HG02623 (cell line): ENCODE data around the gene SGK1.
A peak's percentile ranks its signal among the peaks of the same experiment; 100 is the strongest.
"Not testable (repeated sequence)": the region's sequence is repeated elsewhere in the genome, so short reads cannot be mapped to it uniquely, and the experiment has no call there.

Experiments used
- ATAC-seq: cut with Tn5 transposase; IDR thresholded peaks from one replicate; pipeline ENCODE4 v1.9.1; 2021; ENCODE audit warnings: moderate library complexity; ENCODE audit not compliant: unreplicated experiment

Gene SGK1

DNA sequence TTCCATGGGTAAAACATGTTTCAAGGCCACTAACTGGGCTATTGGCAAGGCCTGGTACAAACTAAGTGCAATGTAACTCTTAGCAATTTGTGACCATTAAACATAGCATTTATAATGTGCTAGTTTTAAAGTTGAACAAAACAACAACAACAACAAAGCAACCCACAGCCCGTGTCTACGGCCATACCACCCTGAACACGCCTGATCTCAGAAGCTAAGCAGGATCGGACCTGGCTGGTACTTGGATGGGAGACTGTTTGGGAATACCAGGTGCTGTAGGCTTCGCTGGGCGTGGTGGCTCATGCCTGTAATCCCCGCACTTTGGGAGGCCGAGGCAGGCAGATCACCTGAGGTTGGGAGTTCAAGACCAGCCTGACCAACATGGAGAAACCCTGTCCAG, 61.0 kb downstream of the SGK1 start:
- ATAC-seq = no peak

DNA sequence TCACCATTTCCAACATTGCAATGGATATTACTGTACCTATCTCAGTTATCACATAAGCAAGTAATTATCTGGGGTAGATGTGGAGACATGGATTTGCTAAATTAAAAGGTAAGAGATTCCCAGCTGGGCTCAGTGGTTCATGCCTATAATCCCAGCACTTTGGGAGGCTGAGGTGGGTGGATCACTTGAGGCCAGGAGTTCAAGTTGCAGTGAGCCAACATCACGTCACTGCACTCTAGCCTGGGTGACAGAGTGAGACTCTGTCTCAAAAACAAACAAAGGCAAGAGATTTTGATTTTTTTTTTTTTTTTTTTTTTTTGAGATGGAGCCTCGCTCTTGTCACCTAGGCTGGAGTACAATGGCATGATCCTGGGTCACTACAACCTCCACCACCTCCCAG, 62.6 kb downstream of the SGK1 start:
- not testable (repeated sequence) for ATAC-seq

DNA sequence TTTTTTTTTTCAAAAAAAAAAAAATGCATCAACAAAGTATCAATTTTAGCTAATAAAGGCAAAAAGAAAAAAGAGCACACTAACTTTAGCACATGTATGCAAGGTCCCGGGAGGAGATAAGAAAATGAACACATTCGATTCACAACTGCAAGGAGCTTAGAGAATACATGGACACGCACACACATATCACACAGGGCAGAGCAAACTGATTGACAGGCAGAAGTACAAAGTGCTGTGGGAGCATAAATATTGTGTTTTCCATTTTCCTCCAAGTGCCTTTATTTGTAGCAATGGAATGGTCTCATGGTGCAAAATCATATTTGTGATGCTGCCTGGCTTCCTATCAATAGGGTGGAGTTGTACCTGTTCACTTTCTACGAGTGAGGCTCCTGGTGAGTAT, 63.8 kb downstream of the SGK1 start:
- no peak for ATAC-seq

DNA sequence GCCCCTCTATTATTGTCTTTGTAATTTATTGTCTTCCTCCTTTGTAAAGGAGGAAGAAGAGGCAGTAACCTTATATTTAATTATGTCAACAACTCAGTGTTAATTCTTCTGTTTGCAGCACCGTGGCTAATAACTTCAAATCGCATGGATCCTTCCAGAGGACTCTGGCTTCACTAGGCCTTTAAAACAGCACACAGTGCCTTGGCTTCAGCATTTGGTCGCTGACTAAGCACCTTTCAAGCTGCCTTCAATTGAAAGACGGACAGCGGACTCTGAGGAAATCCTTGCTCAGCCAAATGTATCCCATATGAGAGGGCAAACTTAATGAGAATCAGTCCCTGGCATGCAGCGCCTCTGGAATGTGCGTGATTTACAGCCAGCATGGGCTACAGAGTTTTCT, 64.2 kb downstream of the SGK1 start:
- no peak for ATAC-seq

DNA sequence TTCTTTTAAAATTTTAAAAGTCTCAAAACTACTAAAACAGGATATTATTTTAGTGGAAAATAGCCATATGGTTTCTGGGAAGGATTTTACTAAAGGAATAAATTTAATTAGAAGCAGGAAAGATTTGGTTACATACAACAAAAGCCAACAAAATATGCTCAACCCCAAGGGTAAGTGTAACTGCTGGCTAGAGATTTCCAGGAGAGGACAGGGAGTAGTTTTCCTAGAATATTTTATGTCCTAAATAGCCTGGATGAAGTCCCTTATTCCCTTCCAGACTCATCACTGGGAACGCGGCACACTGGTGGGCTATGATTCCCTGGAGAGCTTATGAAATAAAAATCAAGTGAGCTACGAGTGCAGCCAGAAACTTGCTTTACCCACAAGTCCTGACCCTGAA, 66.6 kb downstream of the SGK1 start:
- ATAC-seq = no peak

DNA sequence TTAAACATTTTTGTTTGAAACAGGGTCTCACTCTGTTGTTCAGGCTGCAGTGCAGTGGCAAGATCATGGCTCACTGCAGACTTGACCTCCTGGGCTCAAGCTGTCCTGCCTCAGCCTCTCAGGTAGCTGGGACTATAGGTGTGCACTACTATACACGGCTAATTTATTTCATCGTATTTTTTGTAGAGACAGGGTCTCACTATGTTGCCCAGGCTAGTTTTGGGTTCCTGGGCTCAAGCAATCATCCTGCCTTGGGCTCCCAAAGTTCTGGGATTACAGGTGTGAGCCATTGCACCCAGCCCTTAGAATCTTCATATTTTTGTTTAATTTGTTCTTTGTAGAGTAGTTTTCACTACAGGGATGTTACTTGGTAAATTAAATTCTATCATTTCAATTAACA, 67.1 kb downstream of the SGK1 start:
- no peak for ATAC-seq

DNA sequence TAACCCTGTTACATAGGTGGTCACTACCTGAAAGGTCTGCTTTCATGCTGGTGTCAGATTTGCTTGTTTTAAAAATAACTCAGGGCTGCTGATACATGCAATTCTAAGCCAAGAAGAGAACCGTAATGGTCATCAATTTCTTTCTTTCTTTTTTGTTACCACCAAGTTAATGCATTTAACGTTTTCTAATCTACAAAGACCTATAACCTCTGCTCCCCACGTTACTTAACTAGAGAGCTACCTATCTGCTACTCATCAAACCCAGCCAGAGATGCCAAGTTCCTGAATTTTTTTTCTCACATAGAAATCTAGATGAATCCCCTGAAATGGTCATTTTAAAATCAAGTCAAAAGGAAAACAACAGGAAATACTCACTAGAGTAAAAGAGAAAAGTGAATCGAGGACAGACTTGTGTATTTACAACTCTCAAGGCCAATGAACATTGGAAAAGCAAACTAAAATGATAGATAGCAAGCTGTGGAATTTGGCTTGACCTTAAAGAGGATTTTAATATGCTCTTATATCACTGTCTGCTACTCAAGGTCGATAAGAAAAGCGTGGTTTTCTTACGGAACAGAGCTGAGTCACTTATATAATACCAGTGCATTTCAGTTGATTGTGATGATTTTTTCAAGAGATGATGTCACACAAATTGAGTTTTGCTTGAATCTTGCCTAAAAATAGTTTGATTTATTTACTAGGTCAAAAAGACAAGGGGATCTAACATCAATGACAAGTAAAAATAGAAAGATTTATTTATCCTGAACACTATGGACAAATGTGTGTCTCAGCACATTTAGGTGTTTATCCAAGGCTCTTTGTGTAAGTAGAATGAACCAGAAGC, 67.9 kb downstream of the SGK1 start:
- no peak for ATAC-seq

DNA sequence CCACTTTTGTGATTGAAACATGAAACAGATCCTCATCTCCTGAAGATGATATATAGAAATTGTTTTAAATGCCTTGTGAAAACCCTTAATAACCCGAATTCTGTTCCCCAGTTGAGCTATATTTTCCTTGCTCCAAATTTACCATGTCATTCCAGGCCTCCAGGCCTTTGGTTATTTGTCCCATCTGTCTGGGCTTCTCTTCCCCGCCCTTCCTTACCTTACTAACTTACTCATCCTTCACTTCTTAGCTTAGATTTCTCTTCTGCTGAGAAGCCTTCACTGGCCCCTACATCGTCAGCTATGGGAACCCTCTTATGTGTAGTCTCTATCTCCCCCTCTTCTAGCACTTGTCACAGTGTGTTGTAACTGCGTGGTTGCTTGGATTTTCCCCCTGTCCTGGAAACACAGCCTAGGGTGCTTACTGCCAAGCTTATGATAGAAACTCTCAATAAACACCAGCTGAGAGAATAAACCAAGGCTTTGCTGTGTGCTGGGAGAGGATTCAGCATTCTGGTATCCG, 68.6 kb downstream of the SGK1 start:
- no peak for ATAC-seq

DNA sequence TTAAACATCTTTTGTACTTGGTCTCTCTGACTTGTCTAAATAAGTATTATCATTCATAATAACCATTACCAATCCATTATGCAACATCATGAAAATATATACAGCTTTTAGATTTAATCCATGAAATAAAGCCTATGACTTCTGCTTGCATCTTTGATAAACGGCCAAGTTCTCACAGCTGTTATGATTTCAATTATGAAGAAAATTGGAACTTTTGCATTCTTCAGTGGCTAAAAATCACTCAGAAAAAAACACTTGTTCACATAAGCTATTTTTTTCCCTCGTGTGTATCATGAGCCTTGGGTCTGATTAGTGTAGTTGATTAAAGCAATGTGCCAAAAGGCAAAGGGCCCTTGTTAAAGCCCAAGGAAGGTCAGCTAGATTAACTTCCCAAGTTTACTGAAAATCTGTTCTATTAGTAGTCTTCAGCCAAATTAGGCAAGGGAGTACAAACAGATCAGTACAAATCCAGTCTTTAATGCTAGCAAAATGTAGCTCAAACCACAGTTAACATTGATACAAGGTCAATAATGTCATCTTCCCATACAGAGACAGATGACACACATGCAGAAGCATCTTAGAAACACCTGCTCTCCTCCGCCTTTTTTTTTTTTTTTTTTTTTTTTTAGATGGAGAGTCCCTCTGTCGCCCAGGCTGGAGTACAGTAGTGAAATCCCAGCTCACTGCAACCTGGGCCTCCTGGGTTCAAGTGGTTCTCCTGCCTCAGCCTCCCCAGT, 69.9 kb downstream of the SGK1 start:
- ATAC-seq = no peak

DNA sequence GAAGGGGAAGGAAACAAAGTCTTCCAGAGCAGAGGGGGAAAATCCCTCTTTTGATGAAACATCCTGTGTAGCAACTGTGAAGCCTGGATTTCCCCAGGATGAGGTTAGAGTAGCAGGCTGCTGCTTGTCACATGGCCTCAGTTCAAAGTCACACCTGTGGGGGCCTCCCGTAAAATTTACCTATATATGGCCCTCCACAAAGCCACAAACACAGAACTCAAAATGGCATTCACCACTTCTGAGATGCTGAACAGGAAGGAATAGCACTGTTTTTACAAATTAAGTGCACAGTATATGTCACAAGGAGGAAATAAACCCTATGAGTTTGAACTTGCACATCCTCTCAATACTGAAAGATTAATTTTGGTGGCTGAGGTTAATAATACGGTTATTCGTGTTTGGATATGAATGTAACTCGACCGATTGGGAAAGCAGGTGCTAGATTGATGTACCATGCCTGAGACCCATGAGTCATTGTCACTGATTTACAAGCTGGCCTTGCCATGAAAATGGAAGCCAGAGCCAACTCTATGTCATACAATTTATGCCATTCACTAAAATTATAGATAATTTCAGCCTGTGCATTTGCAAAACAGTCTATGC, 70.6 kb downstream of the SGK1 start:
- peak; percentile 92 for ATAC-seq

DNA sequence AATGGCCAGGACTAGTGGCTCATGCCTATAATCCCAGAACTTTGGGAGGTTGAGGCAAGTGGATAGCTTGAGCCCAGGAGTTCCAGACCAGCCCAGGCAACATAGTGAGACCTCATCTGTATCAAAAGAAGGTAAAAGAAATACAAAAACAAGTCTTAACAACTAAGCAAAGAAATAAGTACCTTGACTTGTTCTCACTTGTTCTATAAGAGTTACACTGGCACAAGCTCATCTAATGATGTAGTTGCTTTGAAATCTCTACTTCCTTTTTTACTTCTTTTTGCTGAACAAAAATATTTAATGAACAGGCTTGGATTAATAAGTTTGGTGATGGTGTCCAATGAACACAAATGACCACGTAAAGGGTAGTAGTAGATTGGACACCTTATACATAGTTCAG, 72.2 kb downstream of the SGK1 start:
- ATAC-seq = no peak

DNA sequence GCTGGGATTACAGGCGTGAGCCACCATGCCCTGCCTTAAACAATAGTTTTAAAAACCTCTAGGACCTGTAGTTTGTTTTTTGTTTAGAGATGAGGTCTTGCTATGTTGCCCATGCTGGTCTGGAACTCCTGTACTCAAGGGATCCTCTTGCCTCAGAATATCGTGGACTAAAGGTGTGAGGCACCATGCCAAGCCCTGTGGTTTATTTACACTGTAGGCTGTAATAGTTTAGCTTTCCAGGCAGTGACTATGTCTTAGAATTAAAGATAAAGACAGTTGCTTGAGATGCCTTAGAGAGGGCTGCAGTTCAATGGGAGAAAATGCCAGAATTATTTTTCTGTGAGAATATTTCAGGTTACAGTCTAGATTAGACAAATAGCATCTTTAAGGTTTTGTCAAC, 72.9 kb downstream of the SGK1 start:
- ATAC-seq = no peak

DNA sequence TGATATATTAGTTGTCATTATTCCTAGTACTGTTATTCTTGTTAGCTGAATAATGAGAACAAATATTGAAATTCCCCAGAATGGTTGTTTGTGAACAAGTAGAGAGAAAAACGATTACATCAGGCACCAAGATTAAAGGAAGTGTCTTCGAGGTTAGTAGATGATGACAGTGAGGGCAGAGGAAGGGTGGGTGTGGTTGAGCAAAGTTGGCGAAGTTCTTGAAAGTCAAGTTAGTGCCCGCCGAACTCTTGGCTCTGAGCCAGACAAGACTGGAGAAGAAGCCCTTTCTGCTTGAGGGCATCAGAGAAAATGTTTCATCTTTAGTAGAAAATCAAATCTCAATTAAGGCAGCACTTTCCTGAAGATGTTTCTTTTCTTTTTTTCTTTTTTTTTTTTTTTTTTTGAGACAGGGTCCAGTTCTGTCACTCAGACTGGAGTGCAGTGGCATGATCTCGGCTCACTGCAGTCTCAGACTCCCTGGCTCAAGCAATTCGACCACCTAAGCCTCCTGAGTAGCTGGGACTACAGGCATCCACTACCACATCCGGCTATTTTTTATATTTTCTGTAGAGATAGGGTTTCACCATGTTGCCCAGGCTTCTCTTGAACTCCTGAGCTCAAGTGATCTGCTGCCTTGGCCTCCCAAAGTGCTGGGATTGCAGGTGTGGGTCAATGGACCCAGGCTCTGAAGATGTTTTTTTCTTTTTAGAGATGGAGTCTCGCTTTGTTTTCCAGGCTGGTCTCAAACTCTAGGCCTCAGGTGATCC, 77.1 kb downstream of the SGK1 start:
- ATAC-seq = no peak

DNA sequence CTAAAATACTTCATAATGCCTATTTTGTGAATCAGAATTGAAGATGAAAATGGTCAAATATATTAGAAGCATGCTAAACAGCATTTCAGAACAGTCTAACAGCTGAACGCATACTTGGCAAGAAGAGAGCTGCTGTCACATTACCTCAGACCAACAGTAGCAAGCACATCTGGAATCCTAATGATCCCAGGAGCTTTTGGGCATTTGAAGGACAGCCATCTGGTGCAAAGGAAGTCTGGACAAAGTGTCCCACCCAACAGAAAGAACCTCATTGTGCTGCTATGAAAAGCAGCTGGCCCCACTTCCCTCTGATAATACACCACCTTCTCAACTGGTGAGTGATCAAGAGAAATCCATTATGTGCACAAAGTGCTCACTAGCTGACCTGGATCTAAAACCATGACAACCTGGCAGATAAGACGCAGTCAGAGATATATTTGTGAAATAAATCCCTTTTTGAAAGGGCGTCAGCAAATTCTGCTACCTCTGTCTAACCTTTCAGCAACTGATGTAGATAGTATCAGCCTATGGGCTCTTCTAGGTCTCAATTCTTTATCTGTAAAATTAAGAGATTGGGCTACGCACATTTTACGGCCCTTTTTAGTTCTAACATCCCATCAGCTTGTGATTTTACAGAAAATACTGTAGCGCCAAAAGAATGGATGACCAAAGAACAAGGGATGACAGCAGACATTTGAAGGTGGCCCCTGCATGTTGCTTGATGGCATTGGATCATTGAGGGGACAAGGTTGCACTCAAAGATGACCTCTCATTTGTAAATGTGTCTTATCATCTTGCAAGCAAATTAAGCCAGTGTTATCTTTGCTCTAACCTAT, 78.7 kb downstream of the SGK1 start:
- no peak for ATAC-seq

DNA sequence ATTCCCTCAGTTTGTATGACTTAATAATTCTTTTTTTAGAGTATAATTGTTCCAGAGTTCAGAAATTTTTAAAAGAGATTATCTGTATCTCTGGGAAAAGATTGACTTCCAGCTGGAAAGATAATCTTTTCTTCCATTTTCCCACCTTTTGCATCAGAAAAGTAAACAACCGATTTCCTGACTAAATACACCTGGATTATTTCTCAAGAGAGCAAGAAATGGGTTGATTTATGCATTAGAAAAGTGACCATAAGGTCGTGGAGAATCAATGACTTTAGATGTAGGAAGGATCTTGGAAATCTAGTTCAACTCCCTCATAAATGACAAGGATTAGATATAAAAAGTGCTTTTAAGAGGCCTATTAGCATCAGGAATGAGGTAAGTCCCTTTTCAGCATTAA, 79.9 kb downstream of the SGK1 start:
- no peak for ATAC-seq

DNA sequence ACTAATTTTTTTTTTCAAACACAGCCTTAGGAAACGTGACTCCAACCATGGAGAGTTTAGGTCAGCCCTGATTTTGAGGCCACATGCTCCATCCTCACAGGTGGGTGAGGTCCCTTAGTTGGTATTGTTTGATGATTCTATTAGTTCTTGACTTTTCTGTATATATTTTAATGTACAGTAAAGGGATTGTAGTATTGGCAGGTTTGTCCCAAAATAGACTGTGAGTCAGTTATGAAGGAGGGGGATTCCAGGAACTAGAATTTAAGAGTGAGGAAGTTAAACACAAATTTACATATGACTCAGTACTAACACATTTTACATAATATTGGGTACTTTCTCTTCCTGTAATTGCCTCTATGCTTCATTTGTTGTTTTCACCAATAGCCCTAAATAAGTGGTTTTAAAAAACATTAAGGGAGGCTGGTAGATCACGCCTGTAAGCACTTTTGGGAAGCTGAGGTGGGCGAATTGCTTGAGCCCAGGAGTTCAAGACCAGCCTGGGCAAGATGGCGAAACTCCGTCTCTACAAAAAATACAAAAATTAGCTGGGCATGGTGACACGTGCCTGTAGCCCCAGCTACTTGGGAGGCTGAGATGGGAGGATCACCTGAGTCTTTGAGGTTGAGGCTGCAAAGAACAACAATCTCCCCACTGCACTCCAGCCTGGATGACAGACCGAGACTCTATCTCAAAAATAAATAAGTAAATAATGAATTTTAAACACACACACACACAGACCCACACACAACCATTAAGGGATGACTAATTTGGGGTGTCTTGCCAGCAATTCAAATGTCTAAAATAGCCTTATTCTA, 81.8 kb downstream of the SGK1 start:
- ATAC-seq = peak; percentile 93

DNA sequence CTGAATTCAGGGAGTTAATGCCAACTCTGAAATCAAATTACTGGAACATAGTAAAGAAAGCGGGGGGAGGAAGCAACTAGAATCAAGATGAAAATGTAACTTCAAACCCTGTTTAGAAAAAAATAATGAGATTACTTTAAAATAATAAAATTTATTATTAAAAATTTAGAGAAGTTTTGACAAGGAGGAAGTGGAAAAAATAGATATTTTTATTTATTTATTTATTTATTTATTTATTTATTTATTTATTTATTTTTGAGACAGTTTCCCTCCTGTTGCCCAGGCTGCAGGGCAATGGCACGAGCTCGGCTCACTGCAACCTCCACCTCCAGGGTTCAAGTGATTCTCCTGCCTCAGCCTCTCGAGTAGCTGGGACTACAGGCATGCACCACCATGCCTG, 82.6 kb downstream of the SGK1 start:
- not testable (repeated sequence) for ATAC-seq

DNA sequence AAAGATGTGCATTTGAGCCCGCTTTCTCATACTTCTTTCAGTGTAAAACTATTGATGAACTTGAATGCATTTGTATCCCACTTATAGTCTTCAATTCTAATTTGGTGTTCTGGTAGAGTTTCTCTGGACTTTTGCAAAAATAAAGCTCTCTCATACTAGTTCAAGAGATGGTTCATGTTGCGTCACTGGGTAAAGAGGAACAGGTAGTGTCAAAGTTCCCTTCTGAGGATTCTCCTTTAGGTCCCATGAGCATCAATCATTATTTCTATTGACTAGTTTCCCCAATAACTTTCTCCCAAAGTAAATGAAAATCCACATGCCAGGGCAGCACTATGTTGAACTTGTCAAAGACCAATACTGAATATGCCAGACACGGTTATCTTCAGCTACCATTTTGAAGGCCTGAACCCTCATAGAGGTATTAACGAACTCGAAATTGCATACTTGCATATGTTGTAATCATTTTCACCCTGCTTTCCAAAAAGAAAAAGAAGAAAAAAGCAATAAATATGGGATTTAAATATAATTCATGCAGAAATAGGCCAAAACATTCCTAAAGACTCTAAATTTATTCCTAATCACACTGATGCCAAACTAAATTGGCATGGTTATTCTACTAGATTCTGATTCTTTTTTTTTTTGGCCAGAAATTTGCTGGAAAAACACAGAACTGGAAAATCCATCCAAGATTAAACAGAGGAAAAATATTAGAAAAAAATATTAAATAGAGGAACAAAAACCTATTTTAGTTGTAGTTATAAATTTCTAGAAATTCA, 84.5 kb downstream of the SGK1 start:
- no peak for ATAC-seq

DNA sequence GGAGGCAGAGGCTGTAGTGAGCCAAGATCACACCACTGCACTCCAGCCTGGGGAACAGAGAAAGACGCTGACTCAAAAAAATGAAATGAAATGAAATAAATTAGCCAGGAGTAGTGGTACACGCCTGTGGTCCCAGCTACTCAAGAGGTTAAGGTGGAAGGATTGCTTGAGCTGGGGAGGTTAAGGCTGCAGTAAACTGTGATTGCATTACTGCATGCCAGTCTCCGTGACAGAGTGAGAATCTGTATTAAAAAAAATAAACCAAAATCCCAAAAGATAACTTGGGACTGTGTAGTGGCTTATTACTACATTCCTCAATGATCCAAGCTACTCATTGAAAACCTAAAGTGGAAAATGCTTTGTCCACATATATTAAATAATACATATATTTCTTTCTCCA, 87.0 kb downstream of the SGK1 start:
- ATAC-seq = no peak
